HepG2 (cell line): ENCODE measurements around the gene SYT9.

Experiments
- MAFG ChIP-seq: sonication (generic); formaldehyde crosslinking; IDR thresholded peaks from 2 replicates; pipeline ENCODE4 v1.5.1; 2020; ENCODE audit warnings: mild to moderate bottlenecking, missing genetic modification reagents
- RAD21 ChIP-seq: fragments of 450-650 bp; formaldehyde crosslinking; IDR thresholded peaks from 2 replicates; pipeline ENCODE4 v1.5.0; 2020; ENCODE audit warnings: mild to moderate bottlenecking
- ZBTB25 ChIP-seq: IDR thresholded peaks from 2 replicates; pipeline ENCODE4 v1.6.1; 2018; ENCODE audit warnings: missing genetic modification reagents
- ZBTB7A ChIP-seq: sonication (generic); formaldehyde crosslinking; IDR thresholded peaks from 2 replicates; pipeline ENCODE4 v1.8.0; 2022; ENCODE audit warnings: mild to moderate bottlenecking, missing genetic modification reagents
- ZSCAN12 ChIP-seq: sonication (generic); formaldehyde crosslinking; IDR thresholded peaks from 2 replicates; pipeline ENCODE4 v1.9.0; 2021; ENCODE audit warnings: mild to moderate bottlenecking, missing genetic modification reagents
- TF ChIP-seq, protein P1 (sequence below): sonication (generic); formaldehyde crosslinking; IDR thresholded peaks from 2 replicates; pipeline ENCODE4 v1.5.0; 2020; ENCODE audit warnings: mild to moderate bottlenecking, missing genetic modification reagents, moderate library complexity

DNA sequence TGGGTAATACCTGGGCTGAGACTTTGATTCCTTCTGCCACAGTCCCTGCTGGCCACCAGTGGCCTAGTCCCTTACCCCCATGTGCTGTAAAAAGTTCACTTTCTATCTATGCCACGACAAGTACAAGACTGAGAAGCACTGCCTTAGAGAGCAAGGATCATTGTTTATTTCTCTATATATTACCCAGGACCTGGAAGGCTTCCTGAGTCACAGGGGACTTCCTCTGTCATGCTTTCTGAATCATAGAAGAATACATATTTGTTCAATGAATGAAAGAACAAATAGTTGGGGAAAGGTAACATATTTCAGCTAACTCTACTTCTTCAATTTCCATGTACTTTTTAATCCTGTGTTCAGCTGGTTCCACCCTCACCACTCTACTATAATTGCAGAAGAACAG, 5.5 kb upstream of the SYT9 start:
- TF ChIP-seq ZSCAN12 (CRISPR knock-in tag), result no peak
- no peak for TF ChIP-seq MAFG (CRISPR knock-in tag)
- TF ChIP-seq, protein P1, sequence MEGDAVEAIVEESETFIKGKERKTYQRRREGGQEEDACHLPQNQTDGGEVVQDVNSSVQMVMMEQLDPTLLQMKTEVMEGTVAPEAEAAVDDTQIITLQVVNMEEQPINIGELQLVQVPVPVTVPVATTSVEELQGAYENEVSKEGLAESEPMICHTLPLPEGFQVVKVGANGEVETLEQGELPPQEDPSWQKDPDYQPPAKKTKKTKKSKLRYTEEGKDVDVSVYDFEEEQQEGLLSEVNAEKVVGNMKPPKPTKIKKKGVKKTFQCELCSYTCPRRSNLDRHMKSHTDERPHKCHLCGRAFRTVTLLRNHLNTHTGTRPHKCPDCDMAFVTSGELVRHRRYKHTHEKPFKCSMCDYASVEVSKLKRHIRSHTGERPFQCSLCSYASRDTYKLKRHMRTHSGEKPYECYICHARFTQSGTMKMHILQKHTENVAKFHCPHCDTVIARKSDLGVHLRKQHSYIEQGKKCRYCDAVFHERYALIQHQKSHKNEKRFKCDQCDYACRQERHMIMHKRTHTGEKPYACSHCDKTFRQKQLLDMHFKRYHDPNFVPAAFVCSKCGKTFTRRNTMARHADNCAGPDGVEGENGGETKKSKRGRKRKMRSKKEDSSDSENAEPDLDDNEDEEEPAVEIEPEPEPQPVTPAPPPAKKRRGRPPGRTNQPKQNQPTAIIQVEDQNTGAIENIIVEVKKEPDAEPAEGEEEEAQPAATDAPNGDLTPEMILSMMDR (CRISPR knock-in tag), result no peak
- no peak for TF ChIP-seq RAD21 (CRISPR knock-in tag)
- no peak for TF ChIP-seq ZBTB25 (CRISPR knock-in tag)
- TF ChIP-seq ZBTB7A (CRISPR knock-in tag), result no peak
